ENCODE results near the gene CARM1.
"Not testable (repeated sequence)": the region's sequence is repeated elsewhere in the genome, so short reads cannot be mapped to it uniquely, and the experiment has no call there.

CARM1 gene

GRCh38 chr19:10935371-10936059 is 64.2 kb downstream of the CARM1 start:
- no peak for DNase-seq

GRCh38 chr19:10936661-10937084 is 65.3 kb downstream of the CARM1 start:
- peak; percentile 89 for DNase-seq

- not testable (repeated sequence) for DNase-seq
Observed at GRCh38 chr19:10941649-10942048, 70.3 kb downstream of the CARM1 start.

GRCh38 chr19:10943412-10943811 is 72.1 kb downstream of the CARM1 start:
- not testable (repeated sequence) for DNase-seq

GRCh38 chr19:10945264-10945663 is 73.9 kb downstream of the CARM1 start:
- DNase-seq, result no peak

GRCh38 chr19:10946958-10947657 is 75.8 kb downstream of the CARM1 start:
- no peak for DNase-seq

- no peak for DNase-seq
Observed at GRCh38 chr19:10952809-10953208, 81.5 kb downstream of the CARM1 start.

- not testable (repeated sequence) for DNase-seq
Observed at GRCh38 chr19:10959277-10959968, 88.1 kb downstream of the CARM1 start.

GRCh38 chr19:10960314-10961072 is 89.1 kb downstream of the CARM1 start, which contains the start of gene SMARCA4:
Gene SMARCA4 (plus strand): TSS chr19:10961030. CDS start chr19:10984152, 23,122 bp downstream.
- DNase-seq, result peak; percentile 90

- peak; percentile 33 for DNase-seq
Observed at GRCh38 chr19:10961073-10961860, 89.9 kb downstream of the CARM1 start.

GRCh38 chr19:10962863-10963262 is 91.5 kb downstream of the CARM1 start:
- no peak for DNase-seq

- DNase-seq, result no peak
Observed at GRCh38 chr19:10963865-10964264, 92.5 kb downstream of the CARM1 start.

GRCh38 chr19:10964903-10965302 is 93.5 kb downstream of the CARM1 start:
- no peak for DNase-seq

- no peak for DNase-seq
Observed at GRCh38 chr19:10965398-10965797, 94.0 kb downstream of the CARM1 start.

- no peak for DNase-seq
Observed at GRCh38 chr19:10966809-10967208, 95.5 kb downstream of the CARM1 start.

GRCh38 chr19:10968527-10969135 is 97.3 kb downstream of the CARM1 start:
- DNase-seq, result peak; percentile 24

- no peak for DNase-seq
Observed at GRCh38 chr19:10971107-10971726, 99.9 kb downstream of the CARM1 start.

All from NCI-H2171 treated with DMSO at 0.1 percent for 48 hours (cell line).